SK-N-SH treated with all-trans-retinoic acid at 6 μM for 48 hours (cell line): ENCODE measurements around the gene MSANTD7.
"Not testable (repeated sequence)": the region's sequence is repeated elsewhere in the genome, so short reads cannot be mapped to it uniquely, and the experiment has no call there.

Experiments
- ATAC-seq: fragments of 200-7000 bp; cut with Tn5 transposase; 3 replicates; pipeline ENCODE4 v1.9.1; 2020; ENCODE audit warnings: mild to moderate bottlenecking, moderate library complexity
- ARNTL ChIP-seq: fragments of 450-650 bp; formaldehyde crosslinking; IDR thresholded peaks from 2 replicates; pipeline ENCODE4 v1.5.0; 2020; ENCODE audit warnings: low read depth, mild to moderate bottlenecking, moderate library complexity, borderline replicate concordance
- BACH2 ChIP-seq: fragments of 250-450 bp; sonication (Bioruptor Pico); IDR thresholded peaks from 2 replicates; pipeline ENCODE4 v1.9.0; 2021; ENCODE audit warnings: mild to moderate bottlenecking, borderline replicate concordance
- CSDC2 ChIP-seq: fragments of 250-450 bp; sonication (Bioruptor Pico); IDR thresholded peaks from 2 replicates; pipeline ENCODE4 v1.5.0; 2020; ENCODE audit warnings: mild to moderate bottlenecking, moderate library complexity
- ESRRG ChIP-seq: fragments of 250-450 bp; sonication (Bioruptor Pico); IDR thresholded peaks from 2 replicates; pipeline ENCODE4 v1.6.1; 2021; ENCODE audit warnings: mild to moderate bottlenecking
- ISL1 ChIP-seq: fragments of 250-450 bp; sonication (Bioruptor Pico); IDR thresholded peaks from 2 replicates; pipeline ENCODE4 v2.1.2; 2022; ENCODE audit warnings: mild to moderate bottlenecking, moderate library complexity
- OSR1 ChIP-seq: fragments of 250-450 bp; sonication (Bioruptor Pico); IDR thresholded peaks from 2 replicates; pipeline ENCODE4 v1.8.0; 2022; ENCODE audit warnings: moderate library complexity, mild to moderate bottlenecking, inconsistent platforms
- PPARA ChIP-seq: fragments of 250-450 bp; sonication (Bioruptor Pico); IDR thresholded peaks from 2 replicates; pipeline ENCODE4 v1.5.0; 2020; ENCODE audit warnings: mild to moderate bottlenecking, borderline replicate concordance
- RARB ChIP-seq: fragments of 250-450 bp; sonication (Bioruptor Pico); IDR thresholded peaks from 2 replicates; pipeline ENCODE4 v1.8.0; 2021; ENCODE audit warnings: mild to moderate bottlenecking, moderate library complexity
- SNAI2 ChIP-seq: fragments of 250-450 bp; sonication (Bioruptor Pico); IDR thresholded peaks from 2 replicates; pipeline ENCODE4 v1.5.0; 2020; ENCODE audit warnings: mild to moderate bottlenecking, moderate library complexity
- TCF4 ChIP-seq: fragments of 250-450 bp; sonication (Bioruptor Pico); IDR thresholded peaks from 2 replicates; pipeline ENCODE4 v1.8.0; 2021; ENCODE audit warnings: mild to moderate bottlenecking, moderate library complexity, borderline replicate concordance
- ZC3H10 ChIP-seq: fragments of 250-450 bp; sonication (Bioruptor Pico); IDR thresholded peaks from 2 replicates; pipeline ENCODE4 v1.5.1; 2021; ENCODE audit warnings: mild to moderate bottlenecking, moderate library complexity
- ZFP3 ChIP-seq: fragments of 250-450 bp; sonication (Bioruptor Pico); IDR thresholded peaks from 2 replicates; pipeline ENCODE4 v1.5.0; 2020; ENCODE audit warnings: mild to moderate bottlenecking, moderate library complexity
- ZFP30 ChIP-seq: fragments of 450-650 bp; formaldehyde crosslinking; IDR thresholded peaks from 2 replicates; pipeline ENCODE4 v1.5.0; 2022; ENCODE audit warnings: mild to moderate bottlenecking, moderate library complexity
- ZNF565 ChIP-seq: fragments of 450-650 bp; formaldehyde crosslinking; conservative IDR thresholded peaks from 2 replicates; pipeline ENCODE4 v1.5.0; 2020; ENCODE audit warnings: low read depth, mild to moderate bottlenecking, moderate library complexity
- ZNF70 ChIP-seq: fragments of 450-650 bp; formaldehyde crosslinking; IDR thresholded peaks from 2 replicates; pipeline ENCODE4 v1.5.0; 2020; ENCODE audit warnings: mild to moderate bottlenecking, moderate library complexity
- ZNF8 ChIP-seq: fragments of 450-650 bp; formaldehyde crosslinking; IDR thresholded peaks from 2 replicates; pipeline ENCODE4 v1.5.0; 2020; ENCODE audit warnings: mild to moderate bottlenecking, moderate library complexity
- TF ChIP-seq, protein P1 (sequence below): fragments of 250-450 bp; sonication (Bioruptor Pico); IDR thresholded peaks from 2 replicates; pipeline ENCODE4 v1.5.0; 2020; ENCODE audit warnings: mild to moderate bottlenecking, moderate library complexity
- TF ChIP-seq, protein P2 (sequence below): fragments of 250-450 bp; sonication (Bioruptor Pico); IDR thresholded peaks from 2 replicates; pipeline ENCODE4 v1.5.1; 2021; ENCODE audit warnings: mild to moderate bottlenecking, moderate library complexity
- TF ChIP-seq, protein P3 (sequence below): fragments of 250-450 bp; sonication (Bioruptor Pico); IDR thresholded peaks from 2 replicates; pipeline ENCODE4 v1.5.1; 2020; ENCODE audit warnings: low read depth, mild to moderate bottlenecking, moderate library complexity
- TF ChIP-seq, protein P4 (sequence below): fragments of 250-450 bp; sonication (Bioruptor Pico); IDR thresholded peaks from 2 replicates; pipeline ENCODE4 v1.8.0; 2020; ENCODE audit warnings: mild to moderate bottlenecking, moderate library complexity, borderline replicate concordance
- TF ChIP-seq, protein P5 (sequence below): fragments of 250-450 bp; sonication (Bioruptor Pico); IDR thresholded peaks from 2 replicates; pipeline ENCODE4 v1.8.0; 2021; ENCODE audit warnings: low read depth, mild to moderate bottlenecking, moderate library complexity, borderline replicate concordance

The MSANTD7 gene

DNA sequence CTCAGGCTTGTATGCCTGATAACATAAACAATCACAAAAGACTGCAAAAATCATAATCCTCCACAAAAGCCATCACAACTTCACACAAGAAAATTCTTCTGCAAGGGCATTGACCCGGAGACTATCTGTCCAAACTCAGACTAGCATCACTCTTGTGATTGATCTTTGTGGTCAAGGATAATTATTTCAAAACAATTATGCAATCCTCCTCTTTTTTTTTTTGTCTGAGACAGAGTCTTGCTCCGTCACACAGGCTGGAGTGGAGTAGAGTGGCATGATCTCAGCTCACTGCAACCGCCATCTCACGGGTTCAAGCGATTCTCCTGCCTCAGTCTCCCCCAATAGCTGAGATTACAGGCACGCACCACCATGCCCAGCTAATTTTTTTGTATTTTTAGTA lies 22.4 kb upstream of the MSANTD7 start:
- no peak for ATAC-seq
- TF ChIP-seq RARB (CRISPR knock-in tag): no peak
- TF ChIP-seq, protein P1, sequence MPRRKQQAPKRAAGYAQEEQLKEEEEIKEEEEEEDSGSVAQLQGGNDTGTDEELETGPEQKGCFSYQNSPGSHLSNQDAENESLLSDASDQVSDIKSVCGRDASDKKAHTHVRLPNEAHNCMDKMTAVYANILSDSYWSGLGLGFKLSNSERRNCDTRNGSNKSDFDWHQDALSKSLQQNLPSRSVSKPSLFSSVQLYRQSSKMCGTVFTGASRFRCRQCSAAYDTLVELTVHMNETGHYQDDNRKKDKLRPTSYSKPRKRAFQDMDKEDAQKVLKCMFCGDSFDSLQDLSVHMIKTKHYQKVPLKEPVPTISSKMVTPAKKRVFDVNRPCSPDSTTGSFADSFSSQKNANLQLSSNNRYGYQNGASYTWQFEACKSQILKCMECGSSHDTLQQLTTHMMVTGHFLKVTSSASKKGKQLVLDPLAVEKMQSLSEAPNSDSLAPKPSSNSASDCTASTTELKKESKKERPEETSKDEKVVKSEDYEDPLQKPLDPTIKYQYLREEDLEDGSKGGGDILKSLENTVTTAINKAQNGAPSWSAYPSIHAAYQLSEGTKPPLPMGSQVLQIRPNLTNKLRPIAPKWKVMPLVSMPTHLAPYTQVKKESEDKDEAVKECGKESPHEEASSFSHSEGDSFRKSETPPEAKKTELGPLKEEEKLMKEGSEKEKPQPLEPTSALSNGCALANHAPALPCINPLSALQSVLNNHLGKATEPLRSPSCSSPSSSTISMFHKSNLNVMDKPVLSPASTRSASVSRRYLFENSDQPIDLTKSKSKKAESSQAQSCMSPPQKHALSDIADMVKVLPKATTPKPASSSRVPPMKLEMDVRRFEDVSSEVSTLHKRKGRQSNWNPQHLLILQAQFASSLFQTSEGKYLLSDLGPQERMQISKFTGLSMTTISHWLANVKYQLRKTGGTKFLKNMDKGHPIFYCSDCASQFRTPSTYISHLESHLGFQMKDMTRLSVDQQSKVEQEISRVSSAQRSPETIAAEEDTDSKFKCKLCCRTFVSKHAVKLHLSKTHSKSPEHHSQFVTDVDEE (CRISPR knock-in tag): no peak
- no peak for TF ChIP-seq ARNTL (CRISPR knock-in tag)
- TF ChIP-seq, protein P2, sequence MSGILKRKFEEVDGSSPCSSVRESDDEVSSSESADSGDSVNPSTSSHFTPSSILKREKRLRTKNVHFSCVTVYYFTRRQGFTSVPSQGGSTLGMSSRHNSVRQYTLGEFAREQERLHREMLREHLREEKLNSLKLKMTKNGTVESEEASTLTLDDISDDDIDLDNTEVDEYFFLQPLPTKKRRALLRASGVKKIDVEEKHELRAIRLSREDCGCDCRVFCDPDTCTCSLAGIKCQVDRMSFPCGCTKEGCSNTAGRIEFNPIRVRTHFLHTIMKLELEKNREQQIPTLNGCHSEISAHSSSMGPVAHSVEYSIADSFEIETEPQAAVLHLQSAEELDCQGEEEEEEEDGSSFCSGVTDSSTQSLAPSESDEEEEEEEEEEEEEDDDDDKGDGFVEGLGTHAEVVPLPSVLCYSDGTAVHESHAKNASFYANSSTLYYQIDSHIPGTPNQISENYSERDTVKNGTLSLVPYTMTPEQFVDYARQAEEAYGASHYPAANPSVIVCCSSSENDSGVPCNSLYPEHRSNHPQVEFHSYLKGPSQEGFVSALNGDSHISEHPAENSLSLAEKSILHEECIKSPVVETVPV (CRISPR knock-in tag): no peak
- TF ChIP-seq, protein P3, sequence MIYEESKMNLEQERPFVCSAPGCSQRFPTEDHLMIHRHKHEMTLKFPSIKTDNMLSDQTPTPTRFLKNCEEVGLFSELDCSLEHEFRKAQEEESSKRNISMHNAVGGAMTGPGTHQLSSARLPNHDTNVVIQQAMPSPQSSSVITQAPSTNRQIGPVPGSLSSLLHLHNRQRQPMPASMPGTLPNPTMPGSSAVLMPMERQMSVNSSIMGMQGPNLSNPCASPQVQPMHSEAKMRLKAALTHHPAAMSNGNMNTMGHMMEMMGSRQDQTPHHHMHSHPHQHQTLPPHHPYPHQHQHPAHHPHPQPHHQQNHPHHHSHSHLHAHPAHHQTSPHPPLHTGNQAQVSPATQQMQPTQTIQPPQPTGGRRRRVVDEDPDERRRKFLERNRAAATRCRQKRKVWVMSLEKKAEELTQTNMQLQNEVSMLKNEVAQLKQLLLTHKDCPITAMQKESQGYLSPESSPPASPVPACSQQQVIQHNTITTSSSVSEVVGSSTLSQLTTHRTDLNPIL (CRISPR knock-in tag): no peak
- no peak for TF ChIP-seq SNAI2
- no peak for TF ChIP-seq BACH2 (CRISPR knock-in tag)
- TF ChIP-seq ESRRG (CRISPR knock-in tag): no peak
- no peak for TF ChIP-seq CSDC2 (CRISPR knock-in tag)
- no peak for TF ChIP-seq ZFP3 (CRISPR knock-in tag)
- TF ChIP-seq TCF4 (CRISPR knock-in tag): no peak
- TF ChIP-seq ISL1 (CRISPR knock-in tag): no peak
- no peak for TF ChIP-seq PPARA
- no peak for TF ChIP-seq ZNF565 (CRISPR knock-in tag)
- TF ChIP-seq ZNF70 (CRISPR knock-in tag): no peak
- TF ChIP-seq ZFP30 (CRISPR knock-in tag): no peak
- TF ChIP-seq OSR1 (CRISPR knock-in tag): no peak
- no peak for TF ChIP-seq ZC3H10
- no peak for TF ChIP-seq ZNF8 (CRISPR knock-in tag)
- TF ChIP-seq, protein P4, sequence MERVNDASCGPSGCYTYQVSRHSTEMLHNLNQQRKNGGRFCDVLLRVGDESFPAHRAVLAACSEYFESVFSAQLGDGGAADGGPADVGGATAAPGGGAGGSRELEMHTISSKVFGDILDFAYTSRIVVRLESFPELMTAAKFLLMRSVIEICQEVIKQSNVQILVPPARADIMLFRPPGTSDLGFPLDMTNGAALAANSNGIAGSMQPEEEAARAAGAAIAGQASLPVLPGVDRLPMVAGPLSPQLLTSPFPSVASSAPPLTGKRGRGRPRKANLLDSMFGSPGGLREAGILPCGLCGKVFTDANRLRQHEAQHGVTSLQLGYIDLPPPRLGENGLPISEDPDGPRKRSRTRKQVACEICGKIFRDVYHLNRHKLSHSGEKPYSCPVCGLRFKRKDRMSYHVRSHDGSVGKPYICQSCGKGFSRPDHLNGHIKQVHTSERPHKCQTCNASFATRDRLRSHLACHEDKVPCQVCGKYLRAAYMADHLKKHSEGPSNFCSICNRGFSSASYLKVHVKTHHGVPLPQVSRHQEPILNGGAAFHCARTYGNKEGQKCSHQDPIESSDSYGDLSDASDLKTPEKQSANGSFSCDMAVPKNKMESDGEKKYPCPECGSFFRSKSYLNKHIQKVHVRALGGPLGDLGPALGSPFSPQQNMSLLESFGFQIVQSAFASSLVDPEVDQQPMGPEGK: no peak

DNA sequence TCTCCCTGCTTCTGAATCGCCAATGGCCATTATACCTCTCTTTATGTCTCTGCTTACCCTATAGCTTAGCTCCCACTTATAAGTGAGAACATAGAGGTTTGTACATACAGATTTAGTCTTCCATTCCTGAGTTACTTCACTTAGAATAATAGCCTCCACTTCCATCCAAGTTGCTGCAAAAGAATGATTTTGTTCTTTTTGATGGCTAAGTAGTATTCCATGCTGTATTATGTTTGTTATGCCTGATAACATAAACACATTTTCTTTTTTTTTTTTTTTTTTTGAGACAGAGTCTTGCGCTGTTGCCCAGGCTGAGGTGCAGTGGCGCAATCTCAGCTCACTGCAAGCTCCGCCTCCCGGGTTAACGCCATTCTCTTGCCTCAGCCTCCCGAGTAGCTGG lies 21.4 kb upstream of the MSANTD7 start:
- not testable (repeated sequence) for ATAC-seq

DNA sequence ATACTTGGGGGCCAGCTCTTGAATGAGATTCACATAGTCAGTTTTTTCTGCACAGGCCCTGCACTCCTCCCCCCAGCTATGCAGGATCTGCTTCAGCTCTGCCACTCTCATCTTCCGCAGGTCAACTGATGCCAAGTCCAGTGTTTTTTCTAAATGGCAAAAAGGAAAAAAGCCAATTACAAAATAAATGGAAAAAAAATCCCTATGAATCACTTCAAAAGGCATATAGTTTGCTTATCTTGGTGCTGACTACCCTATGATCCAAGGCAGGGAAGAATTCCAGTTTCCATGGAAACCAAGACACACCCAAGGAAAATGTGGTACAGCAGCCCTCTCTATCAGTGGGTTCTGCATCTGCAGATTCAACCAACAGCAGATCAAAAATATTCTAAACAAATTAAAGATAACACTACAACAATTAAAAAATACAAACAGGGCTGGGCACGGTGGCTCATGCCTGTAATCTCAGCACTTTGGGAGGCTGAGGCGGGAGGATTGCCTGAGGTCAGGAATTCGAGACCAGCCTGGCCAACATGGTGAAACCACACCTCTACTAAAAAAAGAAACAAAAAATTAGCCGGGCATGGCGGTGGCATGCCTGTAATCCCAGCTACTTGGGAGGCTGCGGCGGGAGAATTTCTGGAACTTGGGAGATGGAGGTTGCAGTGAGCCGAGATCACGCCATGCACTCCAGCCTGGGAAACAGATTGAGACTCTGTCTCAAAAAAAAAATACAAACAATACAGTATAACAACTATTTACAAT lies 17.9 kb upstream of the MSANTD7 start:
- no peak for TF ChIP-seq RARB (CRISPR knock-in tag)
- TF ChIP-seq, protein P1 (CRISPR knock-in tag): no peak
- no peak for TF ChIP-seq ARNTL (CRISPR knock-in tag)
- no peak for TF ChIP-seq ZNF8 (CRISPR knock-in tag)
- TF ChIP-seq, protein P5, sequence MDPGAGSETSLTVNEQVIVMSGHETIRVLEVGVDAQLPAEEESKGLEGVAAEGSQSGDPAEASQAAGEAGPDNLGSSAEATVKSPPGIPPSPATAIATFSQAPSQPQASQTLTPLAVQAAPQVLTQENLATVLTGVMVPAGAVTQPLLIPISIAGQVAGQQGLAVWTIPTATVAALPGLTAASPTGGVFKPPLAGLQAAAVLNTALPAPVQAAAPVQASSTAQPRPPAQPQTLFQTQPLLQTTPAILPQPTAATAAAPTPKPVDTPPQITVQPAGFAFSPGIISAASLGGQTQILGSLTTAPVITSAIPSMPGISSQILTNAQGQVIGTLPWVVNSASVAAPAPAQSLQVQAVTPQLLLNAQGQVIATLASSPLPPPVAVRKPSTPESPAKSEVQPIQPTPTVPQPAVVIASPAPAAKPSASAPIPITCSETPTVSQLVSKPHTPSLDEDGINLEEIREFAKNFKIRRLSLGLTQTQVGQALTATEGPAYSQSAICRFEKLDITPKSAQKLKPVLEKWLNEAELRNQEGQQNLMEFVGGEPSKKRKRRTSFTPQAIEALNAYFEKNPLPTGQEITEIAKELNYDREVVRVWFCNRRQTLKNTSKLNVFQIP (CRISPR knock-in tag): no peak
- ATAC-seq: no peak
